Measurements from ENCODE around the gene AEN.

DNA sequence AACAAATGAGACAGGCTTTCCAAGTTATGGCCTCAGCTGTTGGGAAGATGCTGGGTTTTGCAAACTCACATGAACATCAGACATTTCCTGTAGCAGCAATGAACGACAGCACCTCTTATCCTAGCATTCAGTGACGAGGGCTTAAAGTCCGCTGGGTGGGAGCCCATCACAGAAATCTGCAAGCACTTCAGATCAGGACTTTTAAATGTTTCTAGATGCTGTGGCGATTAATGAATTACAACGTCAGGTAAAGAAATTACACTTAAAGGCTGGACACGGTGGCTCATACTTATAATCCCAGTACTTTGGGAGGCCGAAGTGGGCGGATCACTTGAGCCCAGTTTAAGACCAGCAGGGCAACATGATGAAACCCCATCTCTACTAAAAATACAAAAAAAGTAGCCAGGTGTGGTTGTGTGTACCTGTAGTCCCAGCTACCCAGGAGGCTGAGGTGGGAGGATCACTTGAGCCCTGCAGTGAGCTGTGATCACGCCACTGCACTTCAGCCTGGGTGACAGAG is 3.9 kb downstream of the AEN start:
- no peak for TF ChIP-seq HDAC2 (IDR thresholded peaks at IDR 0.05; ENCODE audit: borderline replicate concordance in 1 of 2, low read depth in 2 of 2, low read length in 2 of 2)
- TF ChIP-seq POLR2A (IDR thresholded peaks at IDR 0.05; ENCODE audit: control extremely low read depth in 1 of 2, low read depth in 2 of 2, low read length in 2 of 2), result no peak; a peak in 1 of 3 replicates
- TF ChIP-seq SUZ12 (IDR thresholded peaks at IDR 0.05; ENCODE audit: low read length), result no peak
- TF ChIP-seq, protein P1, sequence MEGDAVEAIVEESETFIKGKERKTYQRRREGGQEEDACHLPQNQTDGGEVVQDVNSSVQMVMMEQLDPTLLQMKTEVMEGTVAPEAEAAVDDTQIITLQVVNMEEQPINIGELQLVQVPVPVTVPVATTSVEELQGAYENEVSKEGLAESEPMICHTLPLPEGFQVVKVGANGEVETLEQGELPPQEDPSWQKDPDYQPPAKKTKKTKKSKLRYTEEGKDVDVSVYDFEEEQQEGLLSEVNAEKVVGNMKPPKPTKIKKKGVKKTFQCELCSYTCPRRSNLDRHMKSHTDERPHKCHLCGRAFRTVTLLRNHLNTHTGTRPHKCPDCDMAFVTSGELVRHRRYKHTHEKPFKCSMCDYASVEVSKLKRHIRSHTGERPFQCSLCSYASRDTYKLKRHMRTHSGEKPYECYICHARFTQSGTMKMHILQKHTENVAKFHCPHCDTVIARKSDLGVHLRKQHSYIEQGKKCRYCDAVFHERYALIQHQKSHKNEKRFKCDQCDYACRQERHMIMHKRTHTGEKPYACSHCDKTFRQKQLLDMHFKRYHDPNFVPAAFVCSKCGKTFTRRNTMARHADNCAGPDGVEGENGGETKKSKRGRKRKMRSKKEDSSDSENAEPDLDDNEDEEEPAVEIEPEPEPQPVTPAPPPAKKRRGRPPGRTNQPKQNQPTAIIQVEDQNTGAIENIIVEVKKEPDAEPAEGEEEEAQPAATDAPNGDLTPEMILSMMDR (IDR thresholded peaks at IDR 0.05; ENCODE audit: control extremely low read depth in 1 of 3, insufficient read depth in 1 of 3, low read depth in 1 of 3, low read length in 3 of 3), result no peak
- no peak for TF ChIP-seq SRF (IDR thresholded peaks at IDR 0.05; ENCODE audit: low read depth, low read length)
- TF ChIP-seq CHD2 (IDR thresholded peaks at IDR 0.05; ENCODE audit: low read length), result no peak
- no peak for TF ChIP-seq RAD21 (IDR thresholded peaks at IDR 0.05 in 1 of 2, conservative IDR thresholded peaks at IDR 0.05 in 1 of 2; ENCODE audit: low read depth in 2 of 2, low read length in 2 of 2)
- TF ChIP-seq EGR1 (IDR thresholded peaks at IDR 0.05; ENCODE audit: borderline replicate concordance, low read depth, low read length), result no peak
- TF ChIP-seq EP300 (IDR thresholded peaks at IDR 0.05; ENCODE audit: borderline replicate concordance in 1 of 2, low read depth in 2 of 2, low read length in 2 of 2), result no peak
- no peak for TF ChIP-seq CBX5 (IDR thresholded peaks at IDR 0.05; ENCODE audit: low read depth, low read length)
- no peak for TF ChIP-seq YY1 (IDR thresholded peaks at IDR 0.05; ENCODE audit: low read depth, low read length)
- no peak for TF ChIP-seq NRF1 (IDR thresholded peaks at IDR 0.05; ENCODE audit: low read depth, low read length)
- TF ChIP-seq, protein P2, sequence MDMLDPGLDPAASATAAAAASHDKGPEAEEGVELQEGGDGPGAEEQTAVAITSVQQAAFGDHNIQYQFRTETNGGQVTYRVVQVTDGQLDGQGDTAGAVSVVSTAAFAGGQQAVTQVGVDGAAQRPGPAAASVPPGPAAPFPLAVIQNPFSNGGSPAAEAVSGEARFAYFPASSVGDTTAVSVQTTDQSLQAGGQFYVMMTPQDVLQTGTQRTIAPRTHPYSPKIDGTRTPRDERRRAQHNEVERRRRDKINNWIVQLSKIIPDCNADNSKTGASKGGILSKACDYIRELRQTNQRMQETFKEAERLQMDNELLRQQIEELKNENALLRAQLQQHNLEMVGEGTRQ (IDR thresholded peaks at IDR 0.05; ENCODE audit: low read length), result no peak
